ENCODE results near the gene PRR30.

Gene PRR30

DNA sequence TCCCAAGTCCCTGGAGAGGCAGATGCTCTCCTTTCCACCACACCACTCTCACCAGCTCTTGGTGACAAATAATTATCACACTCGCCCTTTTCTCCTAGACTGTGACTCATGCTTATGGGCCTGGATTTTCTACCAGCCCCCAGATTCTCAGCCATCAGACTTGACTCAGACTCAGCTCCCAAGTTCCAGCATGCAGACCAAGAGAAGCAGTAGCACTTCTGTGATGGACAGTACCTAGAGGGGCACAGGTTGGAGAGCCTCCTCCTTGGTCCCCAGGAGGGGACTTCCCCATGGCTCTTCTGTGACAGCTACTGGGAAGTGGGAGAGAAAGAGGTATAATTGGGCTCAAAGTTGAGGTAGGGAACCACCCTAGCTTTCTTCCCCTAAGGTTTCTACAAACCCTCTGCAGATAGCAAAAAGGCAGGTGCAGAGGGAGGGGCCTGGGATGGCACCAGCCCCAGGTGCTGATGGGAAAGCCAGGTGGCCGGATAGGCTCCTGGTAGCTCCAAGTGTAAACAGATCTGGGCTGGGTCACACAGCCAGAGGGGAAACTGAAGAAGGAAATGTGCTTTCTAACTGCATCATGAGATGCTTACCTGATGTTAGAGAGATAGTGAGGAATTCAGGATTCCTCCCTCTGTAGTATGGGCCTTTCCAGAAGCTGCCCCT is 13.7 kb upstream of the PRR30 start:
- DNase-seq, result peak; percentile 55 to 70 (median 64)

DNA sequence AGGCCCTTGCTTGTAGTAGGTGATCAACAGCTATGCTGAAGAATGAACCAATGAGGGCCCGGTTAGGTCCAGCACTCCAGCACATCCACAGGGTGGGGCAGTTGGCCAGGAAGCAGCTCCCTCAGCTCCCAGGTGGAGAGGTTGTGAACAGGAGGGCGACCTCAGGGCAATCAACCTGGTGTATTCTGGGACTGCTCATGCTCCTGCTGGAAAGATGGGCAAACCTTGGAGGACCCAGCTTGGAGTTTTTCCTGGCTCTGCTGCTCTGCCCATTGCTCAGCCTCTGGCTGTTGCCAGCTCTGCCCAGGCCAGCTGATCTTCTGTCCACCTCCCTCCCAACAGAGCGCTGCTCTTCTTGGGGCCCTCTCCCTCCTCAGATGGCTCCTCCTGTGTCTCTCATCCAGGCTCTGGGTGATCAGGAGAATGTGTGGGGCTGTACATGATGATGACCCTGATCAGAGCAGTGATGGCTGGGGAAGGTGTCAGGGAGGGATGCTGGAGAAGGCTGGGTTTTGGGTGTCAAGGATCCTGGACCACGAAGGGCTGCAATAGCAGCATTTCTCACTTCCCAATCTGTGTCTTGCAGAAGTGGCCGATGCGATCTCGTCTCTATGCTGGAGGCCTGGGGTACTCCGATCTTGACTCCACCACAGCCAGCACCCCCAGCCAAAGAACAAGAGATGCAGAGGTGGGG is 13.0 kb upstream of the PRR30 start:
- no peak for DNase-seq

DNA sequence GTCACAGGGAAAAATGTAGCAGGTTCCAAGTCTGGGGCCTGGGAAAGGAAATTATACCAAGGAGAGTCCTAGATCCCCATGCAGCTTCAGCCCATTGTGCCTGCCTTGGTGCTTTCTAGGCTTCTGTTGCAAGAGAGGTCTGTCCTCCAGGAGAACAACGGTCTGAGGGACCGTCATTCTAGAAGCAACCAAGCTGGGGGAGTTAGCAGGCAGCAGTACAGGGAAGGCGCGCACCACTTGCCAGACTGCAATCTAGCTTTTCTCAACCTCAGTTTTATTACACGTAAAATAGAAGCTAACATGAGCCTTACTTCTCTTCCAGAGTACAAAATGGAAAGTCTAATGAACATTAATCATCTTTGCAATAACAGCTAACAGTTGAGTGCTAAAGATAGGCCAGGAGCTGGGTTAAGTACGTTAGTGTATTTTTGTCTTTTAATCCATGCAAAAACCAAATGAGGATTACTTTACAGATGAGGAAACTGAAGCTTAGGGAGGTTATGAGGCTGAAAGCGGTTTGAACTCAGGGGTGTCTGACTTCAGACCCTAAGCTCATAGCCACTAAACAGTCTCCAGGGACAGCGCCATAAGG is 11.5 kb upstream of the PRR30 start:
- no peak for DNase-seq

DNA sequence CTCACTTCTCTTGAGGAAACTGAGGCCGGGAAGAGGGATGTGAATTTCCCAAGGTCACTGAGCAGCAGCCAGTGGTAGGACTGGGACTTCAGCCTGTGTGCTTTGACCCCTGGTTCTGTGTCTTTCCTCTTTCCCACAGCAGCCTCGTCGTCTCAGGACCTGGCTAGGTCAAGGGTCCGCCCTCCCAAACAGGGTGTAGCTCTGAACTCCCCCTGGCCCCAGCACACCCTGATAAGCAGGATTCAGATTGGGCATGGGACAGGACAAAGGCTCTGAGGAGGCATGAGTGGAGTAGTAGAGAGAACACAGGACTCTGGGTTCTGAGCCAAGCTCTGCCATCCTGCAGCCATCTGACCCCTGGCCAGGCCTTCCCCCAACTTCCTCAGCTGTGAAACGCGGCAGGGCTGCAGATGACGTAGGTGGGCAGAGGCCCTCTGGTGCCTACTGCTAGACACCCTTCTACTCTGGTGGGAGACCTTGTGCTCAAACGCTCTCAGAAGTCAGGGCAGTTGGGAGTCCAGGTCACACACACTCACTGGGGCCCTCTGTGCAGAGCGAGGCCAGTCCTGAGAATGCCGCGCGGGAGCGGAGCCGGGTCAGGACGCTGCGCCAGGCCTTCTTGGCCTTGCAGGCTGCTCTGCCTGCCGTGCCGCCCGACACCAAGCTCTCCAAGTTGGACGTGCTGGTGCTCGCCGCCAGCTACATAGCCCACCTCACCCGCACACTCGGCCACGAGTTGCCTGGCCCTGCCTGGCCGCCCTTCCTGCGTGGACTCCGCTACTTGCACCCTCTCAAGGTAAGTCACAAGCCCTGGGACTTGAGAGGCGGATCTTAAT is 10.6 kb upstream of the PRR30 start:
- DNase-seq, result no peak

DNA sequence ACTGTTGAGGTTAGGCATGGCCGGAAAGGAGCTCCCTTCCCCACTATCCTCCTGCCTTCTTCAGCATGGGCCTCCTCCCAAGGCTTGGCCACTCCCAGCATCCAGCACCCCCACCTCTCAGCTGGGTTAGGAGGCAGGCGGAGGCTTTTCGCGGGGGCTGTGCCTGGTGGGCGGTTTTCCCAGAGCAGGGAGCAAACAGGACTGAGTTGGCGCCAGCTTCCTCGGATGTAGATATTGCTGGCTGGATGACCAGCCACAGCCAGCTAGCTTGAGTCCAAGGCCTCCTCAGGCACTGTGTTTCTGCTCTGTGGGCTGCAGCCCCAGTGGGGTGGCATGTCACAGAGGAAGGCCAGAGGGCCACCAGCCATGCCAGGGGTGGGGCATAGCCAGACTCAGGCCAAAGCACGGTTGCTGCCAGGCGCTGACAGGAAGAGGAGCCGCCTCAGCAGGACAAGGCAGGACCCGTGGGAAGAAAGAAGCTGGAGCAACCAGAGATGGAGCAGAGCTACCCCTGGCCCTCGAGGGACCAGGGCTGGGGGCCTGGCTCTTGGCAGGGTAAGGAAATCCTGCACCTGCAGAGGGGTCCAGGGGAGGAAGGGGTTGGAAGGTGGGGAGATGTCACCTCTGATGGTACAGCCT is 9.7 kb upstream of the PRR30 start, which contains the start of gene TCF23:
TCF23 (plus strand) TSS at position 204 of the 639 bp plus-strand sequence; CDS start at position 334, 130 bp downstream.
- no peak for DNase-seq

DNA sequence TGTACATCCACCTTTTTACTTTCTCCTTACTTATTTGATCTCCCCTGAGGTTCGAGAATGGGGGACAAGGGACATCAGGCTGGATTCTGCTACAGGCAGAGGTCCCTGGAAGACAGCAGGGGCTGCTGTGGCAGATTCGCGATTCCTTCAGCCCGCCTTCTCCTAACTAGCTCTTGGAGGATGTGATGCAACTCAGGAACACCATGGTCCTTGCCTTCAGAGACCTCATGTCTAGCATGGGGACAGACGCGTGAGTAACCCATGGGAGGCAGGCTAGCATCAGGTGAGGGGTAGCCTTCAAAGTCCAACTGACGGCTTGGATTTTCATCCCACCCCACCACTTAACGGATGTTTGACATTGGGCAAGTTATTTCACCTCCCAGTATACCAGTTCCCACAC is 8.7 kb upstream of the PRR30 start:
- DNase-seq, result no peak

DNA sequence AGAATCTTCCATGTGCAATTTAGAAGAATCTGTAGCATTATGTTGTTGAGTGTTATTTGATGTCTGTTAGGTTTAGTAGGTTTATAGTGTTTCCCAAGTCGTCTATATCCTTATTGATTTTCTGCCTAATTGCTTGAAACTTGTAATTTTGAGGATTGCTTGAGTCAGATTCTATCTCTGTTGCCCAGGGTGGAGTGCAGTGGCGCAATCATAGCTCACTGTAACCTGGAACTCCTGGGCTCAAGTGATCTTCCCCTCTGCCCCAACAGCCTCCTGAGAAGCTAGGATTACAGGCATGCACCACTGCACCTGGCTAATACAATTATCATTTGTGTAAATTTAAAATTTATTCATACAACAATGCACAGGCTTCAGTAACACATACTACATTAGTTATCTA is 6.5 kb upstream of the PRR30 start:
- no peak for DNase-seq

DNA sequence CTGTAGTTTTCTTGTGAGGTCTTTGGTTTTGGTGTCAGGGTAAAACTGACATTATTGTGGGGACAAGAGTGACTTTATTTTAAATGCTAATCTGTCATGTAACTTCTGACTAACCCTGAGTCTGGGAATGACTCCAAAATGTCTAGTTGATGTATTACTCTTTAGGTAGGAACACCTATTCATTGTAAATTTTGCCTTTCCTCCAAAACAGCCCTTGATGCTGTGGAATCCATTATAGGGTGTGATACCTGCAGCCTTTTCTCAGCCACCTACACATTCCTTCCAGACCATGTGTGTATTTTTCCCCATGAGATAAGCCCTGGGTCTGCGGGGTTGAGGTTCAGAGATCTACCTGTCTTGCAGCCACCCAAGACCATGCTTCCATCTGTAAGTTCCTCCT is 4.1 kb upstream of the PRR30 start:
- DNase-seq, result no peak

DNA sequence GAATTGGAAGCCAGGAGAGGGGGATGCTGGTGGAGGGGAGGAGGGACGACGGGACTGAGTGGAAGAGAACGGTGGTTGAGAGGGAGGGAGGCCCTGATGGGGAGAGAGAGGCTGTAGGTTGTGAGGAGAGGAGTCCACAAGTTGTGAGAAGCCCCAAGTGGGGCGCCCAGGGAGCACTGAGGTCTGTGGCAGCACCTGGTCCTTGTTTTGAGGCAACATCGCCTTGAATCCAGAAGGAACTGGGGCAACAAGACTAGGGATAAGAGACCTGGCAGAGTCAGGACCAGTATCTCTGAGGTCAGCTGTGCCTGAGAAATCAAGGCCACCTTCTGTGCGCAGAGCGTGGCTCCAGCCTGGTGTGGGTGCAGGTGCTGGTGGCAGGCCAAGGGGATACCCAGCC is 1.1 kb downstream of the PRR30 start:
- DNase-seq, result no peak

DNA sequence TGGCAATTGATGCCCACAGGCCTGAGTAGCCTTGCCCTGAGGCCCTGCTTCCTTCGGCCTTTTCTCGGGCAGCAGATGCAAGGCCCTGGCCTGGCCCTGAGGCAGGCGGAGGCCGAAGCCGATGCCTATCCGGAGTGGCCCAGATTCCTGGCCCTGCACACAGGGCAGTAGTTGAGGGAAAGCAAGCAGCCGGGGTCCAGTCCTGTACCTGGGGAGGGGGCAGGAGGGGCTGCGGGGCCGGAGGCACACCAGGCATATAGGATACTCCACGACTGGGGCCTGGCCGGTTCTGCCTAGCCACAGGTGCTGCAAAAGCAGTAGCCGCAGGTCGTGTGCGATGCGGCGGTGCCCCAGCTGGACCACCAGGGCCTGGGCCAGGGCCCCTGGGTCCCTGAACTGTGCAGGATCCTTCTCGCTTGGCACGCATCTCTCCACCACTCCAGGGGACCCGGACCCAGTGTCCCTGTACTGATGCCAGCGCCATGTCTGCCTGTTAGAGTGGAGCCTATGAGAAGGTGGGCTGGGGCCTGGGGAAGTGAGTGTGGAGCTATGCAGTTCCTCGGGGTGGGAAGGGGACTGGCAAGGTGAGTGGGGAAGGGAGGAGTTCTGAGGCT is 1.8 kb downstream of the PRR30 start:
- no peak for DNase-seq

DNA sequence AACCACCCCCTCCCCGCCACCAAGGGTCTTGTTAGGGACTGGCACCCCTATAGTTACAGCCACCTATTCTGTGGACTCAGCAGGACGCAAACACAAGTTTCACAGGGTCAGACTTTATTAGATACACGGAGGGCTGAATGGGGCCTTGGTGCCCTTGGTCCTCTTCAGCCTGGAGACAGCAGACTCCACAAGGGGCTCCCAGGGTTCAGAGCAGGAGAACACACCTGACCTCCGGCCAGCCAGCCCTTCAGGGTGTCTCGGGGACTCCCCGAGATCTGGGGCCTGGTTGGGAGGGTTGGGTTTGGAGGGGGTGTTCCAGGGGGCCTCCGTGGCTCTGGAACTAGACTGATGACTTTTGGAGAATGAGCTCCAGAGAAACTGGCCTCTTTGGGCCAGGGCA is 2.5 kb downstream of the PRR30 start:
- DNase-seq, result no peak

DNA sequence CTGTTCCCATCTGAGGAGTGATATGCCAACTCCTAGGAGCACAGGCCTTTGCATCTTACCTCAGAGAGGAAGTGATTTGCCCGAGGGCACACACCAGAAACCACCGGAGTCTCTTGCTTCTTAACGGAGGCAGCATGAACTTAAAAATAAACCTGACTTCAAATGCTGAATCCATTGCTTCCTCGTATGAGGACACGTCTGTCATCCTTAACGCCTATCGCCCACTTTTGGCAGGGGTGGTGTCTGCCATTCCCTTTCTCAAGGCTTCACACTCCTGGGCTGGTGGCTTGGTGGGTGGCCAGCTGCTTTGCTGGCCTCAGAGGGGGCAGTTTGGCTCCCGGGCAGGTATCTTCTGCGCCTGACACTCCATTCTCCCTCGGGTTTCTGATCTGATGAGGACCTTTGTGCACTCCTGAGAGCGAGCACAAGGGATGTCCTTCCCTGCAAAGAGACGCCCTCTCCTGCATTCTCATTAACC is 3.7 kb downstream of the PRR30 start:
- DNase-seq, result peak in 2 of 3 donors; percentile 15 to 20

DNA sequence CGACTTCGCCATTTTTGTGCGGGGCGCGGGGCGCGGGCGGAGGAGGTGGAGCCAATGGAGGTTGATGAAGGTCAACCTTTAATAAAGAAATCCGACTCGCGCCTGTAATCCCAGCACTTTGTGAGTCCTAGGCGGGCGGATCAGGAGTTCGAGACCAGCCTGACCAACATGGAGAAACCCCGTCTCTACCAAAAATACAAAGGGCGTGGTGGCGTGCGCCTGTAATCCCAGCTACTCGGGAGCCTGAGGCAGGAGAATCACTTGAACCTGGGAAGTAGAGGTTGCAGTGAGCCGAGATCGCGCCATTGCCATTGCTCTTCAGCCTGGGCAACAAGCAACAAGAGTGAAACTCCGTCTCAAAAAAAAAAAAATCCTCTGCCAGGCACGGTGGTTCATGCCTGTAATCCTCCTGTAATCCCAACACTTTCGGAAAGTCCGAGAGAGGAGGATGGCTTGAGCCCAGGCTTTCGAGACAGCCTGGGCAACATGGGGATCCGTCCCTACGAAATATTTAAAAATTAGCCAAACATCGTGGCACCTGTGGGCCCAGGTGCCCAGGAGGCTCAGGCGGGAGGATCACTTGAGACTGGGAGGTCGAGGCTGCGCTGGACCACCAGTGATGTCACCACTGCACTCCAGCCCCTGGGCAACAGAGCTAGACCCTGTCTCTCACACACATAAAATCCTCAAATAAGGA is 4.3 kb downstream of the PRR30 start:
- DNase-seq, result no peak

DNA sequence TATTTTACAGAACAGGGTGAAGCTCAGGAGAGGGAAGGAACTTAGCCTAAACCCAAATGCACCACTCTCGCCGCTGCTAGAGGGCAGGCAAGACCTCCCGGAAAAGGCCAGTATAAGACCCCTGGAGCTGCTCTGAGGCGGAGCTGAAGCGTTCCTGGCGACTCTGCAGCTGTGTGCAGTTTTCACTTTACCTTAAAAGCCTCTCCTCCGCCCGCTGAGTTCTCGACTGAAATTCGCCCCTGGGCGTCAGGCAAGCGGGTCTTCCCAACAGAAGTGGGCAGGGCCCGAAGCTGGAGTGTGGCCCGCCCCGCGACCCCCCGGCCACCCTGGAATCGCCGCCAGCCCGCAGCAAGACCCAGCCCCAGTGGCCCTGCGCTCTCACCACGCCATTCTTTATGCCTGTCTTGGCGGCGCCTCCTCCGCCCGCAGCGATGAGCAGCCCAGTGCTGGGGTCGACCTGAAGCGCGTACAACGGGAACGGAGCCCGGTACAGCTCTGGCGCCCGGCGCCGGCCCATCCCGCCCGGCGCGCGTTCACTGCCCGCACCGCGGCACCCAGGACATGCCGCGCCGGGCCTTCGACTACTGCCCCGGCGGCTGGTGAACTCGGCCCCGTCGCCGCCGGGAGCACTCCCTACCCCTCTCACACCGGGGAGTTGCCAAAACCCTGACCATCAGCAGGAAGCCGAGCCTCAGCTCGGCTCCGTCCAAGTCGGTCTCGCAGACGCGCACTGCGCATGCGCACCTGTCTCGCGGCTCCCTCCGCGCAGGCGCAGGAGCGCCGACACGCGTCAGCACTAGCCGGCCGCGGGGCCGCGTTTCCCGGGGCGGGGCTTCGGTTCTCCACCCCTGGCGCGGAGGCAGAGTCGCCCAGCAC is 5.1 kb downstream of the PRR30 start, which contains the start of gene PREB:
PREB (minus strand) TSS at position 732 of the 876 bp plus-strand sequence; CDS start at position 517, 215 bp downstream.
- peak; percentile 99 to 100 (median 100) for DNase-seq

DNA sequence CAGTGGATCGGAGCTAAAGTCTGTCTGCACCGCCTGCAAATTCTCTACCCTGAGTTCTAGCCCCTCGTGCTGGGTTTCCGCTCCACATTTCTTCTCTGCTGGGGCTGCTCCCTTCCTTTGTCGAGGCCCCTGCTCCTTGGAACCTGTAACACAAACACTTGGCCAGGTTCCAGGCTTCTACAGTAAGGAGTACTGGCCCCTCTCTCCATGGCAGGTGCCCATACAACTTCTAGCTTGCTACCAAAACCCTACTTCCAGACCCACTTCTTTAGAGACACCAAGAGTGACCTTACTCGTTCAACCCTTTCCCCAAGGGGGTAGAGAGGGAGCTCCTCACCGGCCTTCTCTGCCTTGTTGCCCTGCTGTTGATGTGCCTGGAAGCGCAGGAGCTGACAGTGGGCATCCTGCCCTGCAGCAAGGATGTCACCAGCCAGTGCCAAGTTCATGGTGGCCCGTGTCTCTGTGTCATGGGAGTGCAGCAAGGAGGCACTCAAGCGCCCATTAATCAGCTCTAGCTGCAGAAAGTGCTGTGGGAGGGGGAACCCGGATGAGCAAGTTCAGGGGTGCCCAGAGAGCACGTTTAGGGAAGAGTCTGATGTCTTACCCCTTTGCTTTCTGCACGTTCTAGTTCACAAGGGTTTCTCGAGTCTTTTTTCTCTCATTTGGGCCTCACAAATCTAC is 5.9 kb downstream of the PRR30 start:
- DNase-seq, result peak; percentile 70 to 81 (median 75)

DNA sequence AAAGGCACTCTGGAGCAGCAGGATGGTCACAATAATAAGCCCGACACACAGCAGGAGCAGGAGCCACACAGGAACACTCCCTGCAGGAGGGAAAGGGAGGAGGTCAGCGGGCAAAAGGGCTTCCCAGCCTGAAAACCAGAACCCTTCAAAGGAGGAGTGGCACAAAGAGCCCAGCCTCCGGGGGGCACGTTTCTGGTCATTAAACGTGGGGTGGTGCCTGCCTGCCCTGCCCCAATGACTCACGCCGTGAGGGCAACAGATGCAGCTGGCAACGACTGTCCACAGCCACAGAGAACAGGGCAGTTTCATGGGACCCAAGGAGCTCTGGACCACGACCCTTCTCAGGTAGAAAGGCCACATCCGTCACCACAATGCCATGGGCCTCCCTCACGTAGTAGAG is 7.8 kb downstream of the PRR30 start:
- DNase-seq, result no peak

DNA sequence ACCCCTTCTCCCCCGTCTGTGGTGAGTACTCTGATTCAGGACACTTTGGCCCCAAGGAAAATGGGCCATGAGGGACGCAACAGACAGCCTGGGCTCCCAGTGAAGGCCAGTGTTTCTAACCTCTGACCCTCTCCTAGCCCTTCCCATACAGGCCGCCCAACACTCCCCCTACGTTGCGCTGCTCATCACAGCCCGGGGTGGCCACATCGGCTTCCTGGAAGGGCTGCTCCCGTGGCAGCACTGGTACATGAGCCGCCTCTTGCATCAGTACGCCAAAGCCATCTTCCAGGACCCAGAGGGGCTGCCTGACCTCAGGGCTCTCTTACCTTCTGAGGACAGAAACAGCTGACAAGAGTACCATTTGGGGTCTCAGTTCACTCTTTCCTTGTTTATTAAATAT is 8.8 kb downstream of the PRR30 start:
- DNase-seq, result no peak

DNA sequence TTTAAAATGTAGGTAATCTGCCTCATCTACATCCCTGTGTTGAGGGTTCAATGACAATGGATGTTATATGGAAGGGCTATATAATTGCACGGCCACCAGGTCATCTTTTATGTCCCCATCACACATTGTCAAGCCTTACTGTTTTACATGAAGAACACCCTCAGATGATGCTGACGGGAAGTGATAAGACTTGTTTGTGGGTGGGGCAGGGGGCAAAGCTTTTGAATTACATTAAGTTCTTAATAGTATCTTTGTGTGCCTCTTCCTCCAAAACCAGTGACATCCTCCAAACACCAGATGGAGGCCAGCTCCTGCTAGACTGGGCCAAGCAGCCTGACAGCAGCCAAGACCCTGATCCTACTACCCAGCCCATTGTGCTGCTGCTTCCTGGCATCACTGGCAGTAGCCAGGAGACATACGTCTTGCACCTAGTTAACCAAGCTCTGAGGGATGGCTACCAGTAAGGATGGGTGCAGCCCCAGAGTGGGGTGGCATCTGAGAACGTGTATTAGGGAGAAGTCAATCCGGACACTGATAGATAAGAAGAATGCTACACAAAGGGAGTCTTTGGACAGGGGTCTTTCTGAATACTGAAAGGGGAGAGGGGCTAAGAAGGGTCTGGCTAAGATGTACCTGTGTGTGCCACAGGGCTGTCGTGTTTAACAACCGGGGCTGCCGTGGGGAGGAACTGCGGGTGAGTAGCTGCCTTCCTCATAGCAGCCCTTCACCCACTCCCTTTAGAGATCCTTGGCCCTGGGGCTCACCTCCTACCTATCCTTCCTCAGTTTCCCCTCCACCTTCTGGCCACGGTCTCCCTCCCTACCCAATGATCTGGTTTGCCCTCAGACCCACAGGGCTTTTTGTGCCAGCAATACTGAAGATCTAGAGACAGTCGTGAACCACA is 10.3 kb downstream of the PRR30 start:
- no peak for DNase-seq
